Stimulated activated naive B cell treated with anti-CD40 and anti-IgM and Interleukin-4, amounts not matched to agents 10 μg/mL and 1 μg/mL and 100 μg/mL, for 72 hours (primary cell): ENCODE data around the gene RRBP1.
"Not testable (repeated sequence)": the region's sequence is repeated elsewhere in the genome, so short reads cannot be mapped to it uniquely, and the experiment has no call there.

Experiments
- ATAC-seq, 2 donors: fragments of 150-1000 bp; cut with Tn5 transposase; replicated peaks; 2 replicates each; pipeline ENCODE4 v1.10.0; 2021; ENCODE audit warnings: moderate library complexity in 1 of 2
- DNase-seq: peaks from one replicate; pipeline ENCODE4 v3.0.0; 2021
- H3K27ac Mint-ChIP-seq: one replicate; pipeline ENCODE4 v1.8.0; 2022; ENCODE audit warnings: mild to moderate bottlenecking, mixed read lengths
- H3K27me3 Mint-ChIP-seq, 2 donors: one replicate each; pipeline ENCODE4 v1.8.0; 2022; ENCODE audit warnings: mixed read lengths in 2 of 2
- H3K36me3 Mint-ChIP-seq, 2 donors: one replicate each; pipeline ENCODE4 v1.8.0; 2022; ENCODE audit warnings: mixed read lengths in 2 of 2, mild to moderate bottlenecking in 1 of 2
- H3K4me1 Mint-ChIP-seq, 2 donors: one replicate each; pipeline ENCODE4 v1.8.0; 2022; ENCODE audit warnings: mixed read lengths in 2 of 2, mild to moderate bottlenecking in 1 of 2
- H3K4me3 Mint-ChIP-seq, 2 donors: one replicate each; pipeline ENCODE4 v1.8.0; 2022; ENCODE audit warnings: mild to moderate bottlenecking in 2 of 2, mixed read lengths in 2 of 2, moderate library complexity in 1 of 2
- H3K9me3 Mint-ChIP-seq, 2 donors: one replicate each; pipeline ENCODE4 v1.8.0; 2022; ENCODE audit warnings: mixed read lengths in 2 of 2, mild to moderate bottlenecking in 1 of 2

The RRBP1 gene

GRCh38 chr20:17669306-17669931 is 12.6 kb downstream of the RRBP1 start:
- H3K27me3 Mint-ChIP-seq: no peaks in the 10 kb centered on the region
- ATAC-seq (no peak), DNase-seq (no peak)
- no peak overlapping the region for H3K27ac Mint-ChIP-seq
- peaks cover 33 to 38% of the 10 kb centered on the region in 2 donors for H3K36me3 Mint-ChIP-seq
- no peaks in the 10 kb centered on the region for H3K9me3 Mint-ChIP-seq
- peaks cover 35 to 67% of the 10 kb centered on the region in 2 donors for H3K4me1 Mint-ChIP-seq
- no peak overlapping the region for H3K4me3 Mint-ChIP-seq

GRCh38 chr20:17668432-17668831 is 13.6 kb downstream of the RRBP1 start:
- Mint-ChIP-seq H3K27me3 (no peaks in the 10 kb centered on the region), H3K27ac (peak overlapping the region; percentile 26), H3K9me3 (no peaks in the 10 kb centered on the region), H3K4me3 (no peak overlapping the region), H3K4me1 (peaks cover 36 to 67% of the 10 kb centered on the region in 2 donors), H3K36me3 (peaks cover 30 to 34% of the 10 kb centered on the region in 2 donors)
- DNase-seq (no peak), ATAC-seq (no peak)

- DNase-seq (no peak), ATAC-seq (no peak)
- no peak overlapping the region for H3K4me3 Mint-ChIP-seq
- H3K36me3 Mint-ChIP-seq: peaks cover 27 to 35% of the 10 kb centered on the region in 2 donors
- no peak overlapping the region for H3K27ac Mint-ChIP-seq
- no peaks in the 10 kb centered on the region for H3K9me3 Mint-ChIP-seq
- H3K27me3 Mint-ChIP-seq: no peaks in the 10 kb centered on the region
- peaks cover 34 to 68% of the 10 kb centered on the region in 2 donors for H3K4me1 Mint-ChIP-seq
Observed at GRCh38 chr20:17667445-17667844, 14.6 kb downstream of the RRBP1 start.

- Mint-ChIP-seq H3K4me3 (no peak overlapping the region), H3K4me1 (peaks cover 39 to 72% of the 10 kb centered on the region in 2 donors), H3K36me3 (peaks cover 25 to 38% of the 10 kb centered on the region in 2 donors), H3K27me3 (no peaks in the 10 kb centered on the region), H3K9me3 (no peaks in the 10 kb centered on the region), H3K27ac (no peak overlapping the region)
- ATAC-seq: no peak
- DNase-seq: no peak
Observed at GRCh38 chr20:17666481-17666880, 15.6 kb downstream of the RRBP1 start.

GRCh38 chr20:17665756-17666155 is 16.3 kb downstream of the RRBP1 start:
- Mint-ChIP-seq H3K4me3 (no peak overlapping the region), H3K27ac (peak overlapping the region; percentile 2), H3K36me3 (peaks cover 18 to 33% of the 10 kb centered on the region in 2 donors), H3K4me1 (peaks cover 39 to 72% of the 10 kb centered on the region in 2 donors), H3K27me3 (no peaks in the 10 kb centered on the region), H3K9me3 (no peaks in the 10 kb centered on the region)
- ATAC-seq (no peak), DNase-seq (no peak)

- Mint-ChIP-seq H3K27ac (peak overlapping the region; percentile 79), H3K27me3 (no peaks in the 10 kb centered on the region), H3K4me3 (peak overlapping the region; percentile 54), H3K9me3 (no peaks in the 10 kb centered on the region), H3K36me3 (peaks cover 28 to 39% of the 10 kb centered on the region in 2 donors), H3K4me1 (peaks cover 44 to 79% of the 10 kb centered on the region in 2 donors)
- ATAC-seq (peak; percentile 50 to 52), DNase-seq (no peak)
Observed at GRCh38 chr20:17664025-17664633, 17.9 kb downstream of the RRBP1 start.

GRCh38 chr20:17663486-17663885 is 18.6 kb downstream of the RRBP1 start:
- DNase-seq: no peak
- peaks cover 3 to 4% of the 10 kb centered on the region in 2 donors for H3K9me3 Mint-ChIP-seq
- H3K4me3 Mint-ChIP-seq: no peak overlapping the region
- H3K27me3 Mint-ChIP-seq: no peaks in the 10 kb centered on the region
- H3K36me3 Mint-ChIP-seq: peaks cover 31 to 38% of the 10 kb centered on the region in 2 donors
- H3K4me1 Mint-ChIP-seq: peaks cover 44 to 75% of the 10 kb centered on the region in 2 donors
- ATAC-seq: no peak
- no peak overlapping the region for H3K27ac Mint-ChIP-seq

- H3K27ac Mint-ChIP-seq: no peak overlapping the region
- H3K4me3 Mint-ChIP-seq: no peak overlapping the region
- H3K4me1 Mint-ChIP-seq: peaks cover 45 to 77% of the 10 kb centered on the region in 2 donors
- peaks cover 3 to 4% of the 10 kb centered on the region in 2 donors for H3K9me3 Mint-ChIP-seq
- ATAC-seq (no peak), DNase-seq (no peak)
- H3K27me3 Mint-ChIP-seq: no peaks in the 10 kb centered on the region
- peaks cover 32 to 38% of the 10 kb centered on the region in 2 donors for H3K36me3 Mint-ChIP-seq
Observed at GRCh38 chr20:17663040-17663399, 19.0 kb downstream of the RRBP1 start.

- ATAC-seq: peak; percentile 92 to 93
- Mint-ChIP-seq H3K27me3 (no peaks in the 10 kb centered on the region), H3K27ac (peak overlapping the region; percentile 89), H3K4me1 (peaks cover 46 to 77% of the 10 kb centered on the region in 2 donors), H3K4me3 (peak overlapping the region; percentile 41 to 55), H3K36me3 (peaks cover 32 to 38% of the 10 kb centered on the region in 2 donors), H3K9me3 (peaks cover 3 to 4% of the 10 kb centered on the region in 2 donors)
- peak; percentile 70 for DNase-seq
Observed at GRCh38 chr20:17662333-17663039, 19.6 kb downstream of the RRBP1 start.

GRCh38 chr20:17661121-17661744 is 20.8 kb downstream of the RRBP1 start:
- Mint-ChIP-seq H3K27me3 (no peaks in the 10 kb centered on the region), H3K4me3 (no peak overlapping the region), H3K4me1 (peaks cover 45 to 84% of the 10 kb centered on the region in 2 donors), H3K36me3 (peaks cover 37 to 44% of the 10 kb centered on the region in 2 donors), H3K27ac (peak overlapping the region; percentile 89), H3K9me3 (peaks cover 3 to 4% of the 10 kb centered on the region in 2 donors)
- DNase-seq (no peak), ATAC-seq (no peak)

- DNase-seq: no peak
- ATAC-seq: no peak
- peak overlapping the region; percentile 65 for H3K27ac Mint-ChIP-seq
- peaks cover 37 to 44% of the 10 kb centered on the region in 2 donors for H3K36me3 Mint-ChIP-seq
- peaks cover 3 to 4% of the 10 kb centered on the region in 2 donors for H3K9me3 Mint-ChIP-seq
- H3K4me1 Mint-ChIP-seq: peaks cover 41 to 83% of the 10 kb centered on the region in 2 donors
- peak overlapping the region in 1 of 2 donors; percentile 39 for H3K4me3 Mint-ChIP-seq
- no peaks in the 10 kb centered on the region for H3K27me3 Mint-ChIP-seq
Observed at GRCh38 chr20:17660667-17661066, 21.4 kb downstream of the RRBP1 start.

GRCh38 chr20:17659801-17660200 is 22.2 kb downstream of the RRBP1 start:
- DNase-seq: no peak
- no peak for ATAC-seq
- Mint-ChIP-seq H3K36me3 (peaks cover 37 to 48% of the 10 kb centered on the region in 2 donors), H3K4me3 (no peak overlapping the region), H3K9me3 (peaks cover 3 to 4% of the 10 kb centered on the region in 2 donors), H3K27ac (peak overlapping the region; percentile 76), H3K27me3 (no peaks in the 10 kb centered on the region), H3K4me1 (peaks cover 40 to 82% of the 10 kb centered on the region in 2 donors)

GRCh38 chr20:17659344-17659743 is 22.7 kb downstream of the RRBP1 start:
- H3K27me3 Mint-ChIP-seq, H3K4me3 Mint-ChIP-seq, ATAC-seq, H3K9me3 Mint-ChIP-seq, DNase-seq, H3K27ac Mint-ChIP-seq: not testable (repeated sequence)
- peaks cover 36 to 83% of the 10 kb centered on the region in 2 donors for H3K4me1 Mint-ChIP-seq
- peaks cover 41 to 52% of the 10 kb centered on the region in 2 donors for H3K36me3 Mint-ChIP-seq

GRCh38 chr20:17658648-17658993 is 23.4 kb downstream of the RRBP1 start:
- Mint-ChIP-seq H3K4me3 (no peak overlapping the region), H3K36me3 (peaks cover 45 to 56% of the 10 kb centered on the region in 2 donors), H3K4me1 (peaks cover 34 to 80% of the 10 kb centered on the region in 2 donors), H3K27ac (no peak overlapping the region), H3K9me3 (peaks cover 3 to 4% of the 10 kb centered on the region in 2 donors), H3K27me3 (no peaks in the 10 kb centered on the region)
- ATAC-seq (no peak), DNase-seq (no peak)
